Stimulated activated CD8-positive, alpha-beta memory T cell treated with anti-CD3 and anti-CD28 coated beads, Interleukin-15, amount 100 ng/mL, for 4 hours (primary cell): Measurements from ENCODE around the gene ZNHIT6.
"Not testable (repeated sequence)": the region's sequence is repeated elsewhere in the genome, so short reads cannot be mapped to it uniquely, and the experiment has no call there.

ENCODE experiments used
- DNase-seq, 2 donors: peaks; one replicate each; pipeline ENCODE4 v3.0.0-alpha.2; 2020; ENCODE audit warnings: low read depth in 2 of 2

Gene ZNHIT6, protein sequence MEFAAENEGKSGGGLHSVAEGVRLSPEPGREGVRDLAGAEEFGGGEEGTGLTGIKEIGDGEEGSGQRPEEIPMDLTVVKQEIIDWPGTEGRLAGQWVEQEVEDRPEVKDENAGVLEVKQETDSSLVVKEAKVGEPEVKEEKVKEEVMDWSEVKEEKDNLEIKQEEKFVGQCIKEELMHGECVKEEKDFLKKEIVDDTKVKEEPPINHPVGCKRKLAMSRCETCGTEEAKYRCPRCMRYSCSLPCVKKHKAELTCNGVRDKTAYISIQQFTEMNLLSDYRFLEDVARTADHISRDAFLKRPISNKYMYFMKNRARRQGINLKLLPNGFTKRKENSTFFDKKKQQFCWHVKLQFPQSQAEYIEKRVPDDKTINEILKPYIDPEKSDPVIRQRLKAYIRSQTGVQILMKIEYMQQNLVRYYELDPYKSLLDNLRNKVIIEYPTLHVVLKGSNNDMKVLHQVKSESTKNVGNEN

DNA sequence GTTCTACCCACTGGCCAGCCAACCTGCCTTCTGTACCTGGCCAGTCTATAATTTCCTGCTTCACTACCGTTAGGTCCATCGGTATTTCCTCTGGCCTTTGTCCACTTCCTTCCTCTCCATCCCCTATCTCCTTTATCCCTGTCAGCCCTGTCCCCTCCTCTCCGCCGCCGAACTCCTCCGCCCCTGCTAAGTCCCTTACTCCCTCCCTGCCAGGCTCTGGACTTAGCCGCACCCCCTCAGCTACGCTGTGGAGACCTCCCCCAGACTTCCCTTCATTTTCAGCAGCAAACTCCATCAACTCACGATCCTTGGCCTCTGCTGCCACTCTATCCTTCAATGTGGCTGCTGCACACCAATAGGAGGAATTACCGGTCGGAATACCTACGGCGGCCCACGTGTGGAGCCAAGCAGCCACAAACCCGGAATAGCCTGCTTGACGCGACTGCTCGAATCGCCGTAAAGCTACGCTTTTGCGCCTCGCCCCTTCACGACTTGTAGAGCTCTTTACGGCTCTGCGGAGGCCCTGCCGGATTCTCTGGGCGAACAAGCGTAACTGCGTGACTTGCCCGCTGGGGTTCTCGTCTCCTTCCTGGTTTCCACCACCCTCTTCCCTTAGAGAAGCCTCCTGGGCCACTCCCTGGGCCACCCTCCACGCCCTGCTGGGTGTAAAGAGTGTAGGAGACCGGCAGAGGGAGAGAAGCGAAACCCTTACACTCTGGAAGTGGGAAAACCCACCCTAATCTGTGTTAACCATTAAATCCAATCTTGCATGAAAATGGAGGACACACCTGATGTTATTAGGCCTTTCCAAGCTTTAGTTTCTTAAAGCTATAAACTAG lies at the start of gene ZNHIT6:
TSS of gene ZNHIT6 (minus strand) at position 444 of the 839 bp plus-strand sequence. CDS start at position 295, 149 bp downstream.
- DNase-seq: peak; percentile 64 to 76

DNA sequence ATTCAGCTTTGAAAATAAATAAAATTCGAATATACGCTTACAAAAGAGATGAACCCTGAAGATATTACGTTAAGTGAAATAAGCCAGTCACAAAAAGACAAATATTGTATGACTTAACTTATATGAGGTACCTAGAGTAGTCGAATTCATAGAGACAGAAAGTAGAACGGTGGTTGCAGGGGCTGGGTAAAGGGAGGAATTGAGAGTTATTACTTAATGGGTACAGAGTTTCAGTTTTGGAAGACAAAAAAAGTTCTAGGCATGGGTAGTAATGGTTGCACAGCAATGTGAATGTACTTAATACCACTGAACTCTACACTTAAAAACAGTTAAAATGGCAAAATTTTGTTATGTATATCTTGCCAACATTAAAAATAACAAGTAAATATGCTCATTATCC lies 48.6 kb upstream of the ZNHIT6 start:
- DNase-seq: no peak

DNA sequence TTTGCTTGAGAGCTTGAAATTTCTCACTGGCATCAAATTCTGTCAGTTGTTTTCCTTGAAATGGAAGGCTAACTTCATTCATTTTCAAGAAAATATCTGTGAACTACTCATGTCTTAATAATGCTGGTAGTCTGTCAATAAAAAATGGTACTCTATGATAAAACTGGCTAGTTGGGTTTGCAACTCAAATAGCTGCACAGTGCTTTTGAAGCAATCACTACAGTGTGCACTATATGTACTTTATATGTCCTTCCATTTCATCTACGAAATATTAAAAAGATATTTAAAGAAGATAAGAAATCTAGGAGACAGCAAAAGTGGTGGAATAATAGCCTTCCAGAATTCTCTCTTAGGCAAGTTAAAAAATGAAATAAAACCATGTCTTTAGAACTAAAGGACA lies 39.9 kb upstream of the ZNHIT6 start:
- no peak for DNase-seq

DNA sequence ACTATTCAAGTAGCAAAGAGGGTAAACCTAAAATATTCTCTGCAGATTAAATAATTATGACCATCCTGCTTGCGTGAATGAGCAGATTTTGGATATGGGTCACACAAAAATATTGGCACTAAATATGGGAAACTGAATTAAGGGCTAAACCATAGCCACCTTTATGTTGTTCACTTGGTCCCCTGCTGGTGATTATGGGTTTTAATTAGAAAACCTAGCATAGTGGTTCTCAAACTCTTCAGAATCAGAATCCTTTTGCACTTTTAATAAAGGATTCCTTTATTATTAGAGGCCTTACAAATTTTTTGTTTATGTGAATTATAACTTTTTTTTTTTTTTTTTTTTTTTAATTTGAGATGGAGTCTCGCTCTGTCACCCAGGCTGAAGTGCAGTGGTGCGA lies 38.5 kb upstream of the ZNHIT6 start:
- DNase-seq: no peak

DNA sequence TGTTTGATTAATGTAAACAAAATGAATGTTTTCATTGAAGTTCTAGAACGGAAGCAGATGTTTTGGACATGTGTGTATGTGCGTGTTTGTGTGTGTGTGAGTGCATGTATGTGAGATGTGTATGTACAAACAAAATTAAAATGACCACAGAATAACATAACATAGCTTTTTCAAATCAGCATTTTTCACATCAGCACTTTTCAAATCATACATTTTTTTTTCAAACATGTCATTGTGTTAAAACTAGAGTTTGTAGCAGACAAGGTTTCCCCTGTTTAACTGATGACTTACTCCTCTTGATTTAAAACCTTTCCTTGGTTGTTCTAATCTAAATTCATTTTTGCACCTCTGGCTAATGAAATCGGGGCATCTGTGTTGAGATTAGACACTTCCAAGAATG lies 35.6 kb upstream of the ZNHIT6 start:
- DNase-seq: no peak

DNA sequence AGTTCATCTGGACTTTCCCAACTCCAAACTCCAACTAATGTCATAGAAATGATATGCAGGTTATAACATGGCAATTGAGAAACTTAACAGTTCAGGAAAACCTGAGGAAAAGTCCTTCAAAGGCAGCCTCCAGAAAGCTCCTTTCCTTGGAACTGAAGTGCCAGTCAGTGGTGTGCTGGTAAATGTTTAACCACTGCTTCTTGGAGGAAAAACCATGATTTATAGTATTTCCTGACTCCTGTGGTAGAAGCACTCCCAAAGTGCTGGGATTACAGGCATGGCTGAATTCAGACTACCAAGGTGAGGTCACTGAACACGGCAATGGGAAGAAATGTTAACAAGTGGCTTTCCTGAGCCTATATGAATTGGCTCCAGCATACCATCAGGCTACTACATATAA lies 26.7 kb upstream of the ZNHIT6 start:
- DNase-seq: no peak

DNA sequence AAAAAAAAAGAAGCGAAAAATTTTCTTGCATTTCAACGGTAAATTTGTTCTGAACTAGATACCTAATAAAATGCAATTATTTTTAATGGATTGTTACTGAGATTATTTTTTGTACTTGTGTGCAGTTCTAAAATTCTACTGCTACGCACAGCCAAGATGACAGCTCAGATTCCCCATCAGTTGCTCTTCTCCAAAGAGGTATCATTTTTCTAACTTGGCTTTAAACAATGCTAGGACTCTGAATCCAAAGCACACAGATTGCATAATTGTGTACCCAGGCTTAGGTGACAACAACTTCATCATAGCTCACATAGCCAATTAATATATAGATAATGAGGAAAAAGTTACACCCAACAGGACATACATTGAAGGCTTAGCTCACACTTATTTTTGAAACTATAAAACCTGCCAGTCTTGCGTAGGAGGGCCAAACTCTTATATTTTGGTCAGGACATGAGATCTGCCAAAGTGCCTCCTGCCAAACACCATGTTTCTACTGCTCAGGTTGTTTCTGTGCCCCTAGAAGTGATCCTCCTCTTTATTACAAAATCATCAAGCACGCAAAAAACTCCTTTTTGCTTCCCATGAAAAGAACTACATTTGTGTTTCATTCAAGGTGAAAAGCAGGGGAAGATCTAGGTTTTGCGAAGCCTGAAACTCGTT lies 10.6 kb upstream of the ZNHIT6 start:
- DNase-seq: no peak

DNA sequence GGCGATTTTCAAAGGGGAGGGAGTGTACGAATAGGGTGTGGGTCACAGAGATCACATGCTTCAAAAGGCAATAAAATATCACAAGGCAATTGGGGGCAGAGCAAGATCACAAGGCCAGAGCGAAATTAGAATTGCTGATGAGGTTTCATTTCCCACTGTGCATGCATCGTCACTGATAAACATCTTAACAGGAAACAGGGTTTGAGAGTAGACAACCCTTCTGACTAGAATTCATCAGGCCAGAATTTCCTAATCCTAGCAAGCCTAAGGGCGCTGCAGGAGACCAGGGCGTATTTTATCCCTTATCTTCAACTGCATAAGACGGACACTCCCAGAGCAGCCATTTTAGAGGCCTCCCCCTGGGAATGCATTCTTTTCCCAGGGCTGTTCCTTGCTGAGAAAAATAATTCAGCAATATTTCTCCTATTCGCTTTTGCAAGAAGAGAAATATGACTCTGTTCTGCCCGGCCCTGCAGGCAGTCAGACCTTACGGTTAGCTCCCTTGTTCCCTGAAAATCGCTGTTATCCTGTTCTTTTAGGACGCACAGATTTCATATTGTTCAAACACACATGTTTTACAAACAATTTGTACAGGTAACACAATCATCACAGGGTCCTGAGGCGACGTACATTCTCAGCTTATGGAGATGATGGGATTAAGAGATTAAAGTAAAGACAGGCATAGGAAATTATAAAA lies 6.3 kb upstream of the ZNHIT6 start:
- DNase-seq: not testable (repeated sequence)

DNA sequence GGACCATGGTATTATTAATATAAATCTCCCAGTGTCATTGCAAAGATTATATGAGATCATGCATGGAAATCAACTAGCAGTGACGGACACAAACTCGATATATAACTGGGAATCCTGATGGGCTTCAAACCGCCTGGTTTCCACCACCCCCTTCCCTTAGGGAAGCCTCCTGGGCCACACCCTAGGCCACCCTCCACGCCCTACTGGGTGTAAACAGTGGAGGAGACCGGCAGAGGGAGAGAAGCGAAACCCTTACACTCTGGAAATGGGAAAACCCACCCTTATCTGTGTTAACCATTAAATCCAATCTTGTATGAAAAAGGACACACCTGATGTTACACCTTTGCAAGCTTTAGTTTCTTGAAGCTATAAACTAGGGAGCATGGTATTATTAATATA lies 595 bp upstream of the ZNHIT6 start:
- DNase-seq: no peak

DNA sequence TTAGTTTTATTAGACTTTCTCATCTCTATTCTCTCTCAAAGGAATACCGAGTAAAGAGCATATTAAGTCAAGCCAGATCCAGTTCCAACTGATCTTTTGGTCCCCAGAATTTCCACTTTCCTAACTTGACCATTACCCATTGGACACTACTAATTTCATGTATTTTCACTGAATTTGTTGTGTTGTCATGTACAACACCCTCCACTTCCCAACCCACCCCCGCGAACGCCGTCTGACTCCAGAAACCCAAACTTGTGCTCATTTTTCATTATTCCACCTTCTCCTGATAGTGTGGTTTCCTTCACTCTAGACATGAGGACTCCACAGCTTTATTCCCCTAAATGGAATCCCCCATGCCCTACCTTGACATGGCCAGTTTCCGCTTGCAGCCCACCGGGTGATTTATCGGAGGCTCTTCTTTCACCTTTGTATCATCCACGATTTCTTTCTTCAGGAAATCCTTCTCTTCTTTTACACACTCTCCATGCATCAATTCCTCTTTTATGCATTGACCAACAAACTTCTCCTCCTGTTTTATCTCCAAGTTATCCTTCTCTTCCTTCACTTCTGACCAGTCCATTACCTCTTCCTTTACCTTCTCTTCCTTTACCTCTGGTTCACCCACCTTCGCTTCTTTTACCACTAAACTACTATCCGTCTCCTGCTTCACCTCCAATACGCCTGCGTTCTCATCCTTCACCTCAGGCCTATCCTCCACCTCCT lies 805 bp downstream of the ZNHIT6 start:
- DNase-seq: no peak

DNA sequence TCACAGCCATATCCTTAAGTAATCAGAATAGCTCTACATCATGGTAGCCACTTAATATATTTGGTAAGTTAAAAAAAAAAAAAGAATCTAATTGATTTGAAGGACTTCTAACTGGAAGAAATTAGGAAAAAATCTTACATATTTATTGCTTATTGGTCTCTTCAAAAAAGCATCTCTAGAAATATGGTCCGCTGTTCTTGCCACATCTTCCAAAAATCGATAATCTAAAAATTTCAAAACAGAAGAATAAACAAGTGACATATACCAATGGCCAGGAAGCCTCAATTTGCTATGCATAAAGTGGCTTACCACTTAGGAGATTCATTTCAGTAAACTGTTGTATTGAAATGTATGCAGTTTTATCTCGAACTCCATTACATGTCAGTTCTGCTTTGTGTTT lies 2.3 kb downstream of the ZNHIT6 start:
- no peak for DNase-seq

DNA sequence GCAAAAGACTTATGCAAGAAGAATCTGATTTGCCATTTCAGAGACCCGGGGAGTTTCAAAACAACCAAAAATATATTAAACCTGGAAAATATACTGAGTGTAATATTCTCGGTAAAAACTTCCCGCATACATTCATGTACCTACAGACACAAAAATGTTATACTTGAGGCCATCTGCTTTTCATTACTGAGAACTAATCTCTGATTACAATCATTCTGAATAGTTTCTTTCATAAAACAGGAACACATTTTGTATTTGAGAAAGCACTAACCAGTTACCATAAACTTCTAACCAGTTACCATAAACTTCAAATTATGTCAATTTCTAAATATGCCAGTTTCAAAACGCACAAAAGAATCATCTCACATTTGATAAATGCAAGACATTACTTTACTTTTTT lies 7.8 kb downstream of the ZNHIT6 start:
- no peak for DNase-seq

DNA sequence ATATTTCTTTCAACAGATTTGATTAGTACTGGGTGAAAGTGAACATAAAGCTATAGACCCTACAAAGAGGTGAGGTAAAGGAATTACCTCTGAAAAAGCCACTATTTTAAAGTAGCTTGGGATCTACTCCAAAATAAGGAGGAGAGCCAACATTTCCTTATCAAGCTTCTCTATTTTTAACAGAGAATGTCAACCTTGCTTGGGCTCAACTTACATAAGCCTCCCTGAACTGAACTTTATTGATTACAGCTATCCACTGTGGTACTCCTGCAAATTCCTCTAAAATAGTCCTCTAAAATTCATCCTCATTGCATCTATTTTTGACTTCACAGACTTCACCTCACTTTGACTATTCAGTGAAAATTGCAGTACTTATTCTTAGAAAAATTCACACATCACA lies 10.3 kb downstream of the ZNHIT6 start:
- no peak for DNase-seq

DNA sequence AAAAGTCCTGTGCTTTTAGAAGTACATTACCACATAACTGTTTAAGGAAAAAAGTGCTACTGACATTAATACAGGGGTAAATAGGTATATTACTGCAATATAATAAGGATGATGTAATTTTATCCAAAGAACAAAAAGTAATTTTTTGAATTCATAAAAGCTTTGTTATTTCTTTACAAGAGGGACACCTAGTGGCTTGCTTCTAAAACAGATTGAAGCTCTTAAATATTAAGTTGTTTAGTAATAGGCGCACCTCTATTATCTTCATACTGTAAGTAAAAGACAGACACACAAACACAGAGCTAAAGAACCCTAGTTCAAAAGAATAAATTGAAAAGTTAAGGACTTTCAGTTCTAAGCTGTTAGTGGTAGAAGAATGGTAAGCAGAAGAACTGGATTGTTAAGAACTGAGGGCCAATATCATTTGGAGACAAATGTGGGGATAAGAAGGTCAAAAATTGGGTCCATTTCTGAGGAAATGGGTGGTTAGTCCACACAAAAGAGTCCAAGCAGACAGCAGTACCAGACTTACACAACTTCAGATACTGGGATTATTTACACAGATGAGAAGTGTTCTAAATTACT lies 15.4 kb downstream of the ZNHIT6 start:
- DNase-seq: no peak

DNA sequence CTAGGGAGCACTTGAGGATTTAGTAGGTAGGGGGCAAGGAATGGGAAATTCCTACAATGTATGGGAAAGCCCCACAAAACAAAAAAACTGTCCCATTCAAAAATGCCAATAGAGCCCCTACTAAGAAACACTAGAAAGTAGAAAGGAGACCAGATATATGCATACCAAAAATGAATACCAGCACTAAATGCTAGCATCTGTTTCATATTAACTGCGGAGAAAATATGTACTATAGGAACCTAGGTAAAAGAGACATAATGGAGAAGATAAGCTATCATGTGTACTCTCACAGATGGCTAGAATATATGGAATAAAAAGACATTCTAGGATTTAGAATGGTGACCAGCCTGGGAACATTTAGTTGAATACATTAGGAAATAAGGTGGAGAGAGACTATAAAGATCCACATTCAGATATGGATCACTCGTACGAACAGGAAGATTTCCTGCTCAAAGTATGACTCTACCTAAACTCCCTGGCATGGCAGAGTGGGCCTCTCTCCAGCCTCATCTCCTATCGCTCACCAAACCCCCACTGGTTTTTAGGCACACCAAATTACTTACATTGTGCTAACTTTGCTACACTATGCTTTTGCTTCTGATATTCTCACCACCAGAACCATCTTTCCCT lies 18.3 kb downstream of the ZNHIT6 start:
- DNase-seq: no peak

DNA sequence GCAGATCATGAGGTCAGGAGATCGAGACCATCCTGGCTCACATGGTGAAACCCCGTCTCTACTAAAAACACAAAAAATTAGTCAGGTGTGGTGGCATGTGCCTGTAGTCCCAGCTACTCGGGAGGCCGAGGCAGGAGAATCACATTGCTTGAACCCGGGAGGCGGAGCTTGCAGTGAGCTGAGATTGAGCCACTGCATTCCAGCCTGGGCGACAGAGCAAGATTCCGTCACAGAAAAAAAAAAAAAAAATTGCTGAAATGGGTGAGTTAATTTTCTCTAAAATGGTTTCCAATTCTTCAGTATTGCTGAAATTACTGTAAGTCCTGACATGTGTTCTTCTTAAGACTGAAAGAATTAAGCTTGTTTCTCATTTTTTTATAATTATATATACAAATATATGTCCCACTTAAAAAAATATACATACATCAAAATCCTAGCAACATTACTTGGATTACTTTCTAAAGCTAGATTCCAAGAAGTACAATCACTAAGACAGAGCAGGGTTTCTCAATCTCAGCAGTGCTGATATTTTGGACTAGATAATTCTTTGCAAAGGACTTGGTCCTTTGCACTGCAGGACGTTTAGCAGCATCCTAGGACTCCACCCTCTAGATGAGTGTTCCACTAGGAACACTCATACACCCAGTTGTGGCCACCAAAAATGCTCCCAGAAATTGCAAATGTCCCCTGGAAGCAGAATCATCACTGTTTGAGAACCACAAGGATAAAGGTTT lies 24.8 kb downstream of the ZNHIT6 start:
- DNase-seq: no peak

DNA sequence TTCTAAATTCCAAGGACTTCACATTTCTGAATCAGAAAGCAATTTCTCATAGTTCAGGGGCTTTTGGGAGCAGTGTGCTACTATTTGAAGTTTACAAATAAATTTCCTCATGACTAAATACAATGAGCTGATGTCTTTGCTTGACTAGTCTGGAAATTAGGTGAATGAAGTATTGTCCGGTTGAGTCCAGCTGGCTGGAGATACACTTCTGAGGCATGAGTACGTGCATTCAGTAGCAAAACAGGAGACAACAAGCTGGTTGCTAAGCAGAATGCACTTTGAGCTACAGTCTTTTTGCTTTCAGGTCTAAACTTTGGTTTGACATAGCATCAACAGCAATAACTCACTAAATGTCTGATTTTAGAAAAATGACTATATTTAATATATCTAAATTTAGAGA lies 27.1 kb downstream of the ZNHIT6 start:
- no peak for DNase-seq

DNA sequence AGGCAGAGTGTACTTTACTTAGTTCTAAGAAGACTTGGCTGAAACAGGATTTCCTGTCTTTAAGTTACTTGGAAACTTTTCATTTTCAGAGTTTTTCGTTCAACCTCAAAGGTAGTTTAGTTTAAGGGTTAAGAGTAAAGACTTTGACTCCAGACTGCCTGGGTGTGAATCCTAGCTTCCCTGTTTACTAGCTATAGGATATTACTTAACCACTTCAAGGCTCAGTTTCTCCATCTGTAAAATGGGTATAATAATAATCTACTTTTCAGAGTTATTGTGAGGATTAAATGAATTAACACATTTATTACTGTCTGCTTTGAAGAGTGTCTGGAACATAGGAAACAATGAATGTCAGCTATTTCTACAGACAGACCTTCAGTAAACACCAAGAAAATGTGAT lies 30.0 kb downstream of the ZNHIT6 start:
- no peak for DNase-seq

DNA sequence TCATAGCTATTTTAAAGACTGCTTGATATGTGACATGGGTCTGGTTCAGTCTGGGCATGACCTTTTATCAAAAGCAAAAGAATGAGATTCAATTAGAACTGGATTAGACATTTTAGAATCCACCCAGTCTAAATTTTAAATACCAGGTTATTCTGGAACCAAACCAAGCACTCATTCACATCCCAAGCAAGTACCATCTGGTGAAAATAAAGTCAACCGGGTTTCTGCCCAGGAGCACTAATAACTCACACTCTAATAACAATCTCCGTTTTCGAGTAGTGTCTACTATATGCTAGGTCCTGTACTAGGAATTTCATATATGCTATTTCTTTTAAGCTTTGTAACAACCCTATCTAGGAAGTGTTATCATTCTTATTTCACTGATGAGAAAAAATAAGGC lies 30.6 kb downstream of the ZNHIT6 start:
- no peak for DNase-seq
